Stimulated activated CD4-positive, alpha-beta T cell treated with anti-CD3 and anti-CD28 coated beads, Interleukin-12 subunit alpha, Interleukin-12 subunit beta, amount 100 ng/mL, for 4 hours (primary cell): ENCODE data around the gene FN3K.
A peak's percentile ranks its signal among the peaks of the same experiment; 100 is the strongest.
"Not testable (repeated sequence)": the region's sequence is repeated elsewhere in the genome, so short reads cannot be mapped to it uniquely, and the experiment has no call there.

Experiments
- DNase-seq: peaks from one replicate; pipeline ENCODE4 v3.0.0-alpha.2; 2020

Gene FN3K

DNA sequence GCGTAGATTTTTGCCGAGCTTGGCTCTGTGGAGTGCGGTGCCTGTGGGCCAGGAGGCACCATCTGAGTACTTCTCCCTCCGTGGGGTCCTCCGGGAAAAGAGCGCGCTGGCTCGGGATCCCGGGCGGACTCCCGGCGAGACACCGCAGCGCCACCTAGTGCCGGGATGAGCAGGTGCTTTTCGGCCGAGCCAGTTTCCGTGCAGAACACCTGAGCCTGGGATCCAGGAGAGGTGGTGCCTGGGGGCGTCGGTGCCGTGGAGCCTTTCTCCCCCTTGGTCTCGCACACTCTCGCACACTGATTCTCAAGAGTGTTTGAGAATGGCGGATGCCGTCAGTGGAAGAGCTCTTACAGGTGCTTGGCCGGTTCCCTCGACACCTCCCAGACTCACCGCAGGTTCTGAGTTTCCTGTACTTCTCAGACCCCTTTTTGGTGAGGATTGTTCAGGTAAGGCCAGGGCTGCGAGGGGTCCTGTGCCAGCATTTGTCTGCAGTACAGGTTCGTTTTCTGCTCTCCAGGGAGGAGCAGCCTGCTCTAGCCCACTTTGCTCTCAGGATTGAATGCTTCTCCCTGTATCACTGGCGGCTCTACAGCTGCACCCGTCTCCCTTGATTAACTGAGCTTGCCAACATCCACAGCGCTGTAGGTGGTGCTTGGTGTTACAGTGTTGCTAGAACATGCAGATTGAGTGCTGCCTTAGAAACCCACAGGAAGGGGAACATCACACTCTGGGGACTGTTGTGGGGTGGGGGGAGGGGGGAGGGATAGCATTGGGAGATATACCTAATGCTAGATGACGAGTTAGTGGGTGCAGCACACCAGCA lies 39.8 kb downstream of the FN3K start:
- DNase-seq: peak; percentile 36

GRCh38 chr17:82776454-82776853 lies 41.0 kb downstream of the FN3K start:
- no peak for DNase-seq

- not testable (repeated sequence) for DNase-seq
These were observed 42.5 kb downstream of the FN3K start for GRCh38 chr17:82777778-82778375.

DNA sequence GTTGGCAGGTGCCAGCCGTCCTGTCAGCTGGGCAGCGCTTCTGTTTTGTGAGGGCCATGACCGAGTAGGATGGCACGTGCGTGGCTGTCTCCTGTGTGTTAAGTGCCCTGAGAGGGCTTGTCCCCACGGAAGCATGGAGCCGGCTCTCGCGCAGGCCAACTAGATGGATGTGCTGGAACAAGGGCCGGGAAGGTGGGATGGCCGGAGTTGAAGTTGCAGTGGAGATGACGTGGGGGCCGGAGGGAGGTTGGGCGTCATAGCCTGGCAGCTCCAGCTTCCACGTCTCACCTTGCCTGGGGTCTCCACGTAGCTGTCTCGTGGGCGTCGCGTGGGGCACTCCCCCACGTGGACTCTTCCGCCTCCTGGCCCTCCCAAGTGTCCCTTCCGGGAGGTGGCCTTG lies 44.1 kb downstream of the FN3K start:
- DNase-seq: no peak

- no peak for DNase-seq
These were observed 44.8 kb downstream of the FN3K start for GRCh38 chr17:82780195-82780594.

GRCh38 chr17:82780971-82781893 lies 45.8 kb downstream of the FN3K start:
- no peak for DNase-seq

- peak; percentile 81 for DNase-seq
These were observed 46.5 kb downstream of the FN3K start for GRCh38 chr17:82781894-82782274.

- DNase-seq: no peak
These were observed 47.3 kb downstream of the FN3K start for GRCh38 chr17:82782657-82783207.

DNA sequence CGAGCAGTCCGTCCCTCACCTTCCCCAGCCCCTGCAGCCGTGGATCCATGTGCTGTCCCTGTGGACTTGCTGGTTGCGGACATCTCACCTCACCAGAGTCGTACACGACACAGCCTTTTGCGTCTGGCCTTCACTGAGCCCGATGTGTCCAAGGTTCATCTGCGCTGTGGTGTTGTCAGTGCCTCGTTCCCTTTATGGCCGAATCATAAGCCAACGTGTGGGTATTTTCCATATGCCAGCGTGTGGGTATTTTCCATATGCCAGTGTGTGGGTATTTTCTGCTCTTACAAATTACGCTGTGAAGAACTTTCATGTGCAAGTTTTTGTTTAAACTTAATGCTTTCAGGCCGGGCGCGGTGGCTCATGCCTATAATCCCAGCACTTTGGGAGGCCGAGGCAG lies 48.1 kb downstream of the FN3K start:
- no peak for DNase-seq

DNA sequence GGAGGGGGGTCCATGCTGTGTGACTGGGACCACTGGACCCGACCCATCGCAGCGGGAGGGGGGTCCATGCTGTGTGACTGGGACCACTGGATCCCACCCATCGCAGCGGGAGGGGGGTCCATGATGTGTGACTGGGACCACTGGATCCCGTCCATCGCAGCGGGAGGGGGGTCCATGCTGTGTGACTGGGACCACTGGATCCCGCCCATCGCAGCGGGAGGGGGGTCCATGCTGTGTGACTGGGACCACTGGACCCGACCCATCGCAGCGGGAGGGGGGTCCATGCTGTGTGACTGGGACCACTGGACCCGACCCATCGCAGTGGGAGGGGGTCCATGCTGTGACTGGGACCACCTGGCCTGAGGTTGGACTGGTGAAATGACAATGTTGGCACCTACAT lies 50.2 kb downstream of the FN3K start:
- not testable (repeated sequence) for DNase-seq

GRCh38 chr17:82786427-82786826 lies 51.0 kb downstream of the FN3K start:
- no peak for DNase-seq

GRCh38 chr17:82787081-82787848 lies 51.9 kb downstream of the FN3K start:
- DNase-seq: no peak

DNA sequence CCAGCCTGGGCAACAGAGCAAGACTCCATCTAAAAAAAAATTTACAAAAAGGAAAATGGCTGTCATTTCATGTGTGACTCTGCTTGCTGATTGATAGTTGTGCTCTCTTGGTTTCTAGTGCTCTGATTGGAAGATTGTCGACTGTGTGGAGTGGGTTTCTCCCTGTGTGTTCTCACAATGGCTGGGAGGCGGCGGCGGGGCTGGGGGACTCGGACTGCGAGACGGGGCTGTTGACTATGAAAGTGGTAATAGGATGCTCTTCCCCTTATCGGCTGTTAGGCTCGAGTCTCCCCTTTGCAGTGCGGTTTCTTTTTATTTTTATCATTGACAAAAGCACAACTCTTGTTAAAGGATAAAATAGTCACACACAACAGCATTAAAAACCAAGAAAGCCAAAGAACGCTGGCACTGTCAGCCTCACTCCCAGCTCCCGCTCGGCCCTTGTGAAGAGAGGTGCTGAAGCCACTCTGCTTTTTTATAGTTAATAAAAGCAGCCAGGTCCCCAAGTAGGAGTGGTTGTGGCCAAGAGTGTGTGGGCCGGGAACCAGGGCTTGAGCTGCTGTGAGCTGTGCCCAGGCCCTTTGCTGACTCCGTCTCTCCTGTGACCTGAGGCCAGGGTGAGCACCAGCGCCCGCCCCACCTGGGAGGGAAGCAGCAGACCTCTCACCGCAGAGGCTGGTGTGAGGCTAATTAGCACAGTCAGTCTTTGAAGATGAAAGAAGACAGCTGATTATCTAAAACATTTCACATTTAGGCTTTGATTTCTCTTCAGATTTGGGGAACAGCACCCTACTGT lies 53.0 kb downstream of the FN3K start:
- DNase-seq: no peak

DNA sequence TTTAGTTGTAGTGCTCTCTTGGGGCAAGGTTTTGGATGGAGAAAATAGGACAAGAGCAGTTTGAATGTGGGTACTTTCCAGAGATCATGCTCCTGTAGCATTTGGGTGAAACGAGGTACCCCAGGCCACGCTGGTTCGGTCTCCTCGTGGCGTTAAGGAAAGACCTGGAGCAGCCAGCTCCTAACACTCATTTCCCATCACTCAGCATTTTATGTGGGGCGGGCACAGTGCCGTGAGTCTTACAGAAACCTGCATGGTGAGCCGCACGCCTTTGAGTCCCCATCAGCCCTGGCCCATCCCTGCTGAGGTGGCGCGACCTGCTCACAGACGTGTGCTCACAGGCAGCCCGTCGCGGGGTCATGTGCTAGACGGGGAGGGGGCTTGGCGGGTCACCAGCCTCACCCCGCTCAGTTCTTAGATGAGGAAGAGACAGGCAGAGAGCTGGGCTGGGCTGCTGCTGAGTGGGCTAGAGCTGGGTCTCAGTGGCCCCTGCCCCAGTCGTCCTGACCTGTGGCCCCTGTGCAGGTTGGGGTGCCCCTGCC lies 53.7 kb downstream of the FN3K start:
- DNase-seq: no peak

DNA sequence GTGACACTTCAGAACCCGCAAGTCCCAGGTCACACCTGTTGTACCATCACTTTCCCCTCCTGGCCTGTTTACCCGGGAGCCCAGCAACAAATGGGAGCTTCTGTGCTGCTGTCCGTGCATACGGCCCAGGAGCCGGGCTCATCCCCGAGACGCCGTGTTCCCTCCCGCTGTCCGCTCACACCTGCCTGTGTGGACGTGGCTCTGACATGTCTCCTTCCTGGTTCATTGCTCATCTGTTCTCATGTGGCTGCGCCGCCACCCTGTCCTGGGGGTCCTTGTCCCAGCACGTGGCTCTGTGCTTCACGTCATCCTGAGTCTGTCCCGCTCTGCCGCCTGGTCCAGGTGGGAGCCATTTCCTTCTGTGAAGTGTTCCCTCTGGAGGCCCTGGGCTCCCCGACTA lies 54.4 kb downstream of the FN3K start:
- no peak for DNase-seq

DNA sequence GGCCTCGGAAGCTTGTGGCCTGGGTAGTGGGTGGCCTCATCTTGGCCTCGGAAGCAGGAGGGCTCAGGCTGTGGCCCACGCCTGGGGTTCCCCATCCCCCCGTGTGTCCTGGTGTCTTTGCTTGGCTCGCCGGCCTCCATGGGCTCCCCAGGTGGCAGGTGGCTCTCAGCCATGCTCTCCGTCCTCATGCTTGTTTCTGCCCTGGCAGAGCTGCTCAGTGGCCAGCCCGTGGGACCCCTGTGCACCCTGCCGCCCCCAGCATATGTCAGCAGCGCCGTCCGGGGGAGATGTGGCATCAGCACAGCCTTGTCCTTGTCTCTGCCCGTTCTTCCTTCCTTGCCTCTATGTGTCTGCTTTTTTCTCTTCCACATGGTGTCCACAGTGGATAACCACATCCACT lies 55.0 kb downstream of the FN3K start:
- no peak for DNase-seq

GRCh38 chr17:82791532-82791931 lies 56.1 kb downstream of the FN3K start:
- no peak for DNase-seq

- no peak for DNase-seq
These were observed 58.7 kb downstream of the FN3K start for GRCh38 chr17:82793974-82794630.

DNA sequence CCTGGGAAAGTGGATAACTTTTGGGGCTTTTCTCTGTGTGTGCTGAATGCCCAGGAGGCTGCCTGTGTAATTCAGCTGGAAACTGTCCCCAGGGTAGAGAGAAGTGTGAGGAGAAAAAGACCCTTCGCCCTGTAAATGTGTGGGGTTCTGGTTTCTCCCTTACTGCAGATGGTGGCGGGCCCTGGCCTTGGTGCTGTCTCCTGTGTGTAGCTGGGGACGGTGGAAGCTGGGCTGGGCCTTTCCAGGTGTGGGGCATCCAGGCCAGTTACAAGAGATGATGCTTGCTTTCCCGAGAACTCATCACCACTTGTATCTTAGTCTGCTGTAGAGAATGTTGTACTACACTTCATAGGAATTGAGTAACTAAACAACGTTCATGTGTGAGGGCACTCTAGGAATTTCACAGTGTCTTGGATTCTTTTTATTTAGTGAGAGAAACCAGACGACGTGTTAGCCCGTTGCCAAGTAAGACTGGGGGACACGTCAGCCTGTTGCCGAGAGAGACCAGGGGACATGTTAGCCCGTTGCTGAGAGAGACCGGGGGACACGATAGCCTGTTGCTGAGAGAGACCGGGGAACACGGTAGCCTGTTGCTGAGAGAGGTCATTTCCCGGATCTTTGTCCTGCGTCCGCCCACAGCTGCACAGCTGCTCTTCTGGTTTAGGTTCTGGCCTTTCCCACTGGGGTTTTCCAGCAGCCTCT lies 59.5 kb downstream of the FN3K start:
- no peak for DNase-seq

DNA sequence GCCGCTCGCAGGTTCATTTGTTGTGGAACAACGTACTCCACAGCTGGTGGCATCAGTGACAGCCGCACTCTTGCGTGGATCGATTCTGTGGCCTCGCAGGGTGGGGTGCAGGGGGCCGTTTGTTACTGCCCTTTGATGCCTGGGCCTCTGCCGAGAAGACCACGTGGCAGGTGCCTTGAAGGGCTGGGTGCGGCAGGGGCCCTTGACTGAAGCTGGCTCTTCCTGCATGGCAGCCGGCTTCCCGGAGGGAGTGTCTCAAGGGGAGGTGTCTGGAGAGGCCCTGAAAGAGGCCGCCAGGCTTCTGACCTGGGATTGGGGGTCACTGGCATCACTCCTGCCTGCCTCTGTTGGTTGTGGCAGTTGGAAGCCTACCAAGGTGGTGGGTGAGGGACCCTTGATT lies 60.2 kb downstream of the FN3K start:
- no peak for DNase-seq
